GM19324 (cell line): ENCODE measurements around the gene ADSL.

Experiments used
- ATAC-seq: cut with Tn5 transposase; IDR thresholded peaks from one replicate; pipeline ENCODE4 v1.9.1; 2021; ENCODE audit warnings: mild to moderate bottlenecking, moderate library complexity; ENCODE audit not compliant: unreplicated experiment, low FRiP score

ADSL gene

GRCh38 chr22:40415531-40416266 is 69.4 kb downstream of the ADSL start:
- no peak for ATAC-seq

GRCh38 chr22:40416267-40416570 is 69.9 kb downstream of the ADSL start:
- no peak for ATAC-seq

GRCh38 chr22:40416636-40417035 is 70.3 kb downstream of the ADSL start:
- ATAC-seq = no peak

GRCh38 chr22:40417041-40417440 is 70.7 kb downstream of the ADSL start:
- ATAC-seq = no peak

GRCh38 chr22:40417881-40418280 is 71.6 kb downstream of the ADSL start:
- no peak for ATAC-seq

- ATAC-seq = no peak
These were observed 72.3 kb downstream of the ADSL start for GRCh38 chr22:40418366-40419201.

- ATAC-seq = no peak
These were observed 73.4 kb downstream of the ADSL start for GRCh38 chr22:40419718-40420117.

- ATAC-seq = no peak
These were observed 74.2 kb downstream of the ADSL start for GRCh38 chr22:40420341-40421081.

- no peak for ATAC-seq
These were observed 74.7 kb downstream of the ADSL start for GRCh38 chr22:40421082-40421350.

GRCh38 chr22:40421941-40422340 is 75.6 kb downstream of the ADSL start:
- ATAC-seq = no peak

- no peak for ATAC-seq
These were observed 76.4 kb downstream of the ADSL start for GRCh38 chr22:40422558-40423309.

GRCh38 chr22:40423310-40423688 is 77.0 kb downstream of the ADSL start:
- no peak for ATAC-seq

- ATAC-seq = no peak
These were observed 77.8 kb downstream of the ADSL start for GRCh38 chr22:40423882-40424640.

- no peak for ATAC-seq
These were observed 78.8 kb downstream of the ADSL start for GRCh38 chr22:40425082-40425481.

- no peak for ATAC-seq
These were observed 80.5 kb downstream of the ADSL start for GRCh38 chr22:40426594-40427333.

- no peak for ATAC-seq
These were observed 82.5 kb downstream of the ADSL start for GRCh38 chr22:40428796-40429195.

GRCh38 chr22:40429481-40429880 is 83.2 kb downstream of the ADSL start:
- no peak for ATAC-seq

- no peak for ATAC-seq
These were observed 84.7 kb downstream of the ADSL start for GRCh38 chr22:40430991-40431390.

GRCh38 chr22:40432157-40432556 is 85.9 kb downstream of the ADSL start:
- no peak for ATAC-seq

GRCh38 chr22:40432625-40433024 is 86.3 kb downstream of the ADSL start:
- ATAC-seq = no peak
